NT2/D1 (cell line): ENCODE results near the gene SCCPDH.

Source experiments
- DNase-seq: peaks from one replicate; pipeline ENCODE4 v3.0.0-alpha.2; 2011; ENCODE audit warnings: low read depth, low spot score
- H3K27me3 ChIP-seq: 2 replicates; pipeline ENCODE4 v1.6.0; 2011; ENCODE audit warnings: mild to moderate bottlenecking; ENCODE audit not compliant: insufficient read length, insufficient read depth
- H3K36me3 ChIP-seq: 2 replicates; pipeline ENCODE4 v1.6.1; 2011; ENCODE audit warnings: mild to moderate bottlenecking, low read length, mixed read lengths; ENCODE audit not compliant: insufficient read depth, insufficient read length
- H3K4me1 ChIP-seq: 2 replicates; pipeline ENCODE4 v1.5.1; 2011; ENCODE audit not compliant: insufficient read depth, insufficient read length
- H3K4me3 ChIP-seq: 2 replicates; pipeline ENCODE4 v1.5.1; 2011; ENCODE audit warnings: low read depth; ENCODE audit not compliant: insufficient read length
- H3K9ac ChIP-seq: 2 replicates; pipeline ENCODE4 v1.6.0; 2011; ENCODE audit warnings: low read depth; ENCODE audit not compliant: insufficient read length
- H3K9me3 ChIP-seq: 2 replicates; pipeline ENCODE4 v1.5.1; 2011; ENCODE audit warnings: mild to moderate bottlenecking, low read length; ENCODE audit not compliant: insufficient read depth
- SUZ12 ChIP-seq: IDR thresholded peaks from 2 replicates; pipeline ENCODE4 v1.6.1; 2011; ENCODE audit not compliant: insufficient read length, insufficient read depth; ENCODE audit errors: extremely low read depth
- YY1 ChIP-seq: IDR thresholded peaks from 2 replicates; pipeline ENCODE4 v1.6.1; 2011; ENCODE audit not compliant: insufficient read length, insufficient read depth
- ZNF274 ChIP-seq: IDR thresholded peaks from 2 replicates; pipeline ENCODE4 v1.6.1; 2011; ENCODE audit warnings: mild to moderate bottlenecking, low read depth, low read length

The SCCPDH gene

GRCh38 chr1:246798606-246799496 lies 74.6 kb downstream of the SCCPDH start:
- Histone ChIP-seq H3K9ac (peak overlapping the region; percentile 36), H3K4me3 (no peak overlapping the region), H3K27me3 (no peaks in the 10 kb centered on the region), H3K4me1 (peaks cover 21% of the 10 kb centered on the region), H3K9me3 (0 out of 2 replicates have a peak, but pooled peaks cover 6% of the 10 kb centered on the region), H3K36me3 (no peaks in the 10 kb centered on the region)
- DNase-seq: no peak
- no peak for TF ChIP-seq ZNF274
- TF ChIP-seq YY1: no peak
- TF ChIP-seq SUZ12: no peak

- Histone ChIP-seq H3K27me3 (no peaks in the 10 kb centered on the region), H3K9me3 (0 out of 2 replicates have a peak, but pooled peaks cover 6% of the 10 kb centered on the region), H3K4me1 (peaks cover 10% of the 10 kb centered on the region), H3K36me3 (no peaks in the 10 kb centered on the region), H3K4me3 (no peak overlapping the region), H3K9ac (no peak overlapping the region)
- no peak for DNase-seq
- TF ChIP-seq YY1: no peak
- TF ChIP-seq ZNF274: no peak
- no peak for TF ChIP-seq SUZ12
Measured at GRCh38 chr1:246800356-246800755, 76.1 kb downstream of the SCCPDH start.

GRCh38 chr1:246800756-246801155 lies 76.5 kb downstream of the SCCPDH start:
- DNase-seq: no peak

GRCh38 chr1:246801241-246802020 lies 77.2 kb downstream of the SCCPDH start:
- Histone ChIP-seq H3K9ac (no peak overlapping the region), H3K27me3 (no peaks in the 10 kb centered on the region), H3K9me3 (0 out of 2 replicates have a peak, but pooled peaks cover 6% of the 10 kb centered on the region), H3K36me3 (no peaks in the 10 kb centered on the region), H3K4me1 (peaks cover 10% of the 10 kb centered on the region), H3K4me3 (no peak overlapping the region)
- no peak for DNase-seq
- TF ChIP-seq YY1: no peak
- no peak for TF ChIP-seq ZNF274
- TF ChIP-seq SUZ12: no peak

More at GRCh38 chr1:246800756-246801155, 76.5 kb downstream of the SCCPDH start:
- Histone ChIP-seq H3K27me3 (no peaks in the 10 kb centered on the region), H3K4me3 (no peak overlapping the region), H3K4me1 (peaks cover 10% of the 10 kb centered on the region), H3K36me3 (no peaks in the 10 kb centered on the region), H3K9me3 (0 out of 2 replicates have a peak, but pooled peaks cover 6% of the 10 kb centered on the region), H3K9ac (no peak overlapping the region)
- TF ChIP-seq SUZ12 (no peak), ZNF274 (no peak), YY1 (no peak)

- no peak overlapping the region for H3K4me3 ChIP-seq
- no peaks in the 10 kb centered on the region for H3K27me3 ChIP-seq
- H3K4me1 ChIP-seq: peaks cover 9% of the 10 kb centered on the region
- DNase-seq: no peak
- no peak for TF ChIP-seq YY1
- 0 out of 2 replicates have a peak, but pooled peaks cover 6% of the 10 kb centered on the region for H3K9me3 ChIP-seq
- H3K36me3 ChIP-seq: no peaks in the 10 kb centered on the region
- H3K9ac ChIP-seq: no peak overlapping the region
Measured at GRCh38 chr1:246803373-246803772, 79.2 kb downstream of the SCCPDH start.

GRCh38 chr1:246803883-246804282 lies 79.7 kb downstream of the SCCPDH start:
- H3K4me3 ChIP-seq: no peak overlapping the region
- no peak overlapping the region for H3K9ac ChIP-seq
- peaks cover 4% of the 10 kb centered on the region for H3K4me1 ChIP-seq
- H3K36me3 ChIP-seq: no peaks in the 10 kb centered on the region
- 0 out of 2 replicates have a peak, but pooled peaks cover 7% of the 10 kb centered on the region for H3K9me3 ChIP-seq
- H3K27me3 ChIP-seq: no peaks in the 10 kb centered on the region
- TF ChIP-seq YY1 (no peak), ZNF274 (no peak), SUZ12 (no peak)
- DNase-seq: no peak

GRCh38 chr1:246805135-246805716 lies 81.0 kb downstream of the SCCPDH start:
- Histone ChIP-seq H3K9me3 (peaks cover 19% of the 10 kb centered on the region; the same call in 1 of the 2 replicates), H3K36me3 (no peaks in the 10 kb centered on the region), H3K9ac (no peak overlapping the region), H3K27me3 (no peaks in the 10 kb centered on the region), H3K4me1 (no peaks in the 10 kb centered on the region), H3K4me3 (no peak overlapping the region)
- TF ChIP-seq SUZ12 (no peak), YY1 (no peak), ZNF274 (no peak)
- no peak for DNase-seq
